ENCODE results near the gene GLDN. TPM values are rescaled to one million over a fixed set of nuclear protein-coding genes. Genes with fewer than 3 reads are reported as not detected.

The GLDN gene
- total and polyA plus RNA-seq, 4 experiments from 2014 or later: not detected

DNA sequence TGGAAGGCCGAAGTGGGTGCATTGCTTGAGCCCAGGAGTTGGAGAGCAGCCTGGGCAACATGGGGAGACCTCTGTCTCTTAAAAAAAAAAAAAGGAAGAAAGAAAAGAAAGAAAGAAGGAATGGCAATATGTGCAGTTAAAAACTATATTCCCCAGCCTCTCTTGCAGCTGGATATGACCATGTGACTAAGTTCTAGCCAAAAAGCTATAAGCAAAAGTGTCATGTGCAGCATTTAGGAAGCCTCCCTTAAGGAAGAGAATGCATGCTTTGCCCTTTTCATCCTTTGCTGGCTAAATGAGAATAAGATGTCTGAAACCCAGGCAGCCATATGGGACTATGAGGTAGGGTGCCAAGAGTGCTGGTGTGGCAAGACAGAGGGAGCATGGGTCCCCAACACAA, 24.8 kb upstream of the GLDN start:
- no peak overlapping the region for H3K27ac Mint-ChIP-seq
- POLR2A ChIA-PET (ENCODE audit: partially characterized antibody): no interaction called here
- Histone ChIP-seq H3K4me3 (ENCODE audit: low read length in 2 of 2) (no peak overlapping the region), H3K36me3 (ENCODE audit: insufficient read depth, low read length) (no peaks in the 10 kb centered on the region), H3K27me3 (ENCODE audit: insufficient read depth, low read length) (no peaks in the 10 kb centered on the region), H3K9me3 (ENCODE audit: control insufficient read depth in 1 of 2, low read length in 2 of 2) (no peaks in the 10 kb centered on the region), H3K27ac (ENCODE audit: low read depth, low read length) (no peak overlapping the region), H3K4me1 (ENCODE audit: insufficient read depth, low read length) (no peaks in the 10 kb centered on the region)
- CTCF ChIA-PET (ENCODE audit: partially characterized antibody): no interaction called here
- H3K4me1 Mint-ChIP-seq: no peaks in the 10 kb centered on the region
- no peak for DNase-seq
- H3K27me3 Mint-ChIP-seq: peaks cover 0 to 2% of the 10 kb centered on the region in 2 donors
- intact Hi-C loops (cut with micrococcal nuclease): no loop called here
- H3K4me3 Mint-ChIP-seq: no peak overlapping the region
- H3K9me3 Mint-ChIP-seq: peaks cover 0 to 2% (median 0%) of the 10 kb centered on the region in 8 donors
- no peaks in the 10 kb centered on the region for H3K36me3 Mint-ChIP-seq

DNA sequence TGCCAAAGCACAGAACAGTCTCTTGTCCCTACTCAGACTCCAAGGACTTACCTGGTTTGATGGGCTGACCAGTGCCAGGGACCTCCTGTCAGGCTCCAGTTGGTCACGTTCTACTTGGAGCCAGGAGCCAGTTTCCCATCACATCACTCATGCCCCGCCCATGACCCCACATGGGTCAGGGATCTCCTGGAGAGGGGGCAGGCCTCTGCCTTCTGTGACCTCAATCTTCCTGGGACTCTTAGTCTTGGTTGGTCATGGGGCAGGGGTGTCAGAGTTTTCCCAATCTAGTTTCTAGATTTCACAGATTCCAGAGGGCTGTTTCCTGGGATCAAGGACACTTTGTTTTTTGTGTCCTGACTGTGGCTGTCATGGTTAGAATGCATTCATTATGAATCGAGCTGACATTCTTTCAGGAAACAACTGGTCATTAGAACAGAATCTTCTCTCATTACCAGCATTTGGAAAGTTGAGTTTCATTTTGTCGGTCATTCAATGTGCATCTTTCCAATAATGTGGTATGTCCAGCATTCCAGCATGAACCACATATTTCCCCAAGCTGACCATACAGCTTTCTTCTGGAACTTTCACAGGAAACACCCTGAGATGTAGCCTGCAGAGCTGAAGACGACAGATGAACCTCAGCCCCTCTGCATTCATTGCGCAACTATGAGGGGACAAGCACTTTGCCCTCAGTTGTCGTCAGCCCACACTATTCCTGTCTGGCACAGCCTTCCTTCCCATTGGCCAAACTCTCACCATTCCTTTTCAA, 22.9 kb upstream of the GLDN start:
- POLR2A ChIA-PET (ENCODE audit: partially characterized antibody): no interaction called here
- no peak overlapping the region for H3K27ac ChIP-seq (ENCODE audit: low read depth, low read length)

GRCh38 chr15:51319539-51319938, 21.9 kb upstream of the GLDN start:
- ChIA-PET CTCF (ENCODE audit: partially characterized antibody) (no interaction called here), POLR2A (ENCODE audit: partially characterized antibody) (no interaction called here)
- intact Hi-C loops (cut with micrococcal nuclease): no loop called here
- Mint-ChIP-seq H3K27me3 (peaks cover 0 to 2% of the 10 kb centered on the region in 2 donors), H3K27ac (no peak overlapping the region), H3K36me3 (no peaks in the 10 kb centered on the region), H3K9me3 (peaks cover 0 to 2% (median 0%) of the 10 kb centered on the region in 8 donors), H3K4me3 (no peak overlapping the region), H3K4me1 (no peaks in the 10 kb centered on the region)
- Histone ChIP-seq H3K27ac (ENCODE audit: low read depth, low read length) (no peak overlapping the region), H3K36me3 (ENCODE audit: insufficient read depth, low read length) (no peaks in the 10 kb centered on the region), H3K4me1 (ENCODE audit: insufficient read depth, low read length) (no peaks in the 10 kb centered on the region), H3K9me3 (ENCODE audit: control insufficient read depth in 1 of 2, low read length in 2 of 2) (no peaks in the 10 kb centered on the region), H3K27me3 (ENCODE audit: insufficient read depth, low read length) (no peaks in the 10 kb centered on the region), H3K4me3 (ENCODE audit: low read length in 2 of 2) (no peak overlapping the region)
- DNase-seq: no peak

More for the DNA sequence above, 22.9 kb upstream of the GLDN start:
- Mint-ChIP-seq H3K27ac (no peak overlapping the region), H3K27me3 (peaks cover 0 to 2% of the 10 kb centered on the region in 2 donors), H3K9me3 (peaks cover 0 to 2% (median 0%) of the 10 kb centered on the region in 8 donors), H3K4me3 (no peak overlapping the region), H3K36me3 (no peaks in the 10 kb centered on the region), H3K4me1 (no peaks in the 10 kb centered on the region)
- H3K36me3 ChIP-seq (ENCODE audit: insufficient read depth, low read length): no peaks in the 10 kb centered on the region
- intact Hi-C loops (cut with micrococcal nuclease): no loop called here
- no peaks in the 10 kb centered on the region for H3K9me3 ChIP-seq (ENCODE audit: control insufficient read depth in 1 of 2, low read length in 2 of 2)
- no peak overlapping the region for H3K4me3 ChIP-seq (ENCODE audit: low read length in 2 of 2)
- CTCF ChIA-PET (ENCODE audit: partially characterized antibody): no interaction called here
- no peaks in the 10 kb centered on the region for H3K27me3 ChIP-seq (ENCODE audit: insufficient read depth, low read length)
- no peak for DNase-seq
- H3K4me1 ChIP-seq (ENCODE audit: insufficient read depth, low read length): no peaks in the 10 kb centered on the region

- H3K9me3 Mint-ChIP-seq: peaks cover 0 to 2% (median 0%) of the 10 kb centered on the region in 8 donors
- CTCF ChIA-PET (ENCODE audit: partially characterized antibody): no interaction called here
Observed at GRCh38 chr15:51320843-51321242, 20.6 kb upstream of the GLDN start.

DNA sequence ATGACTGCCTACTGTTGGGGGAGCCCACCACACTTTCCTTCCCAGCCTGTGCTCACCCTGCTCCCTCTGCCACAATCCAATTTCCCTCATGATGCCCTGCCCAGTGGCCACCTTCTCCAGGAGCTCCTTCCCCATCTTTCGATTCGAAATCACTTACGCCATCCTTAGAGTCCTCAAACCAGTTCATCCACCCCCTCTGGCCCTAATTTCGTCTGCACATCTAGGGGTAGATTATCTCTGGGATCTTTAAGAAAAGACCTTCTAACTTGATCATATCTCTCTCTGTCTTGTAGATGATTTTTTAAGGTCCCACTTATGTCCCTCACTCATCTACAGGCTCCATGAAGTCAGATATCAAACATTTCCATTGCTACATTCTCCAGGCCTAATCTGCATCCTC, 20.1 kb upstream of the GLDN start:
- Histone ChIP-seq H3K27ac (ENCODE audit: low read depth, low read length) (no peak overlapping the region), H3K4me1 (ENCODE audit: insufficient read depth, low read length) (no peaks in the 10 kb centered on the region), H3K27me3 (ENCODE audit: insufficient read depth, low read length) (no peaks in the 10 kb centered on the region), H3K36me3 (ENCODE audit: insufficient read depth, low read length) (no peaks in the 10 kb centered on the region), H3K9me3 (ENCODE audit: control insufficient read depth in 1 of 2, low read length in 2 of 2) (no peaks in the 10 kb centered on the region), H3K4me3 (ENCODE audit: low read length in 2 of 2) (no peak overlapping the region)
- peaks cover 0 to 2% (median 0%) of the 10 kb centered on the region in 8 donors for H3K9me3 Mint-ChIP-seq
- ChIA-PET CTCF (ENCODE audit: partially characterized antibody) (no interaction called here), POLR2A (ENCODE audit: partially characterized antibody) (no interaction called here)
- H3K27me3 Mint-ChIP-seq: peaks cover 0 to 2% of the 10 kb centered on the region in 2 donors
- H3K4me3 Mint-ChIP-seq: no peak overlapping the region
- intact Hi-C loops (cut with micrococcal nuclease): no loop called here
- H3K4me1 Mint-ChIP-seq: no peaks in the 10 kb centered on the region
- DNase-seq: no peak
- H3K36me3 Mint-ChIP-seq: no peaks in the 10 kb centered on the region
- H3K27ac Mint-ChIP-seq: no peak overlapping the region

More at GRCh38 chr15:51320843-51321242, 20.6 kb upstream of the GLDN start:
- Histone ChIP-seq H3K9me3 (ENCODE audit: control insufficient read depth in 1 of 2, low read length in 2 of 2) (no peaks in the 10 kb centered on the region), H3K36me3 (ENCODE audit: insufficient read depth, low read length) (no peaks in the 10 kb centered on the region), H3K4me3 (ENCODE audit: low read length in 2 of 2) (no peak overlapping the region), H3K27ac (ENCODE audit: low read depth, low read length) (no peak overlapping the region), H3K4me1 (ENCODE audit: insufficient read depth, low read length) (no peaks in the 10 kb centered on the region), H3K27me3 (ENCODE audit: insufficient read depth, low read length) (no peaks in the 10 kb centered on the region)
- intact Hi-C loops (cut with micrococcal nuclease): no loop called here
- Mint-ChIP-seq H3K27ac (no peak overlapping the region), H3K36me3 (no peaks in the 10 kb centered on the region), H3K4me3 (no peak overlapping the region), H3K27me3 (peaks cover 0 to 2% of the 10 kb centered on the region in 2 donors), H3K4me1 (no peaks in the 10 kb centered on the region)
- DNase-seq: no peak
- POLR2A ChIA-PET (ENCODE audit: partially characterized antibody): no interaction called here

DNA sequence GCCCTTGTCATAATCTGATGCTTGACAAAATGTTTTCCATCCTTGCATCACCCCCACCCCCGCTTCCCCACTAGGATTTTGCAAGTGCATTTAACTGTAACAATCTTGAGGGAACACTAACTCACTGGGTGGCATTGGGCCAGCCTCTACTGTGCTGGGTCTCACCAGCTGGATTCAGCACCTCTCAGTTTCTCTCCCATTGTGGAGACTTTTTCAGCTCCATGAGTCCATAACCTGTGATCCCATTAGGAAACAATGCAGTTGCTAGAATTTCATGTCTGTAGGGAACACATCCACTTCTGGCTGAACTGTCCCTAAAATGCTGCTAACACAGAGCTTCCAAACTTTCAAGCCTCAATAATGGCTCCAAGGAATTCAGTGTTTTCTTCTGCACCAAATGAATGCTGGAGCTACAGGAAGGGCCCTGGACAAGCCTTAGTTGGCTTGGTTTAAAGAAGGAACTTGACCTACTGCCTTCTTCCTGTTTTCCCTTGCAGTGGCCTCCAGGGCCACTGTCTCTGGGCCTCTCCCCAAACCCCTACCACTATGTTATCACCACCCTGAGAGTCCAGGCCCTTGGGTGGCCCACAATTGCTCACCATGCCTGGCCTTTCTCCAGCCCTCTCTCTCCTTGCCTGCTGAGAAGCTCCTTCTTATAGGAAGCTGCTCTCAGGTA, 18.7 kb upstream of the GLDN start:
- H3K9me3 ChIP-seq (ENCODE audit: control insufficient read depth in 1 of 2, low read length in 2 of 2): no peaks in the 10 kb centered on the region
- H3K9me3 Mint-ChIP-seq: peaks cover 0 to 2% (median 0%) of the 10 kb centered on the region in 8 donors
- ChIA-PET CTCF (ENCODE audit: partially characterized antibody) (no interaction called here), POLR2A (ENCODE audit: partially characterized antibody) (no interaction called here)
- intact Hi-C loops (cut with micrococcal nuclease): no loop called here
- no peaks in the 10 kb centered on the region for H3K4me1 ChIP-seq (ENCODE audit: insufficient read depth, low read length)
- H3K36me3 Mint-ChIP-seq: no peaks in the 10 kb centered on the region
- H3K4me3 ChIP-seq (ENCODE audit: low read length in 2 of 2): no peak overlapping the region
- no peaks in the 10 kb centered on the region for H3K27me3 ChIP-seq (ENCODE audit: insufficient read depth, low read length)
- no peak overlapping the region for H3K4me3 Mint-ChIP-seq
- H3K27ac Mint-ChIP-seq: no peak overlapping the region
- no peak for DNase-seq
- no peak overlapping the region for H3K27ac ChIP-seq (ENCODE audit: low read depth, low read length)
- H3K27me3 Mint-ChIP-seq: peaks cover 0 to 2% of the 10 kb centered on the region in 2 donors
- no peaks in the 10 kb centered on the region for H3K4me1 Mint-ChIP-seq
- no peaks in the 10 kb centered on the region for H3K36me3 ChIP-seq (ENCODE audit: insufficient read depth, low read length)

DNA sequence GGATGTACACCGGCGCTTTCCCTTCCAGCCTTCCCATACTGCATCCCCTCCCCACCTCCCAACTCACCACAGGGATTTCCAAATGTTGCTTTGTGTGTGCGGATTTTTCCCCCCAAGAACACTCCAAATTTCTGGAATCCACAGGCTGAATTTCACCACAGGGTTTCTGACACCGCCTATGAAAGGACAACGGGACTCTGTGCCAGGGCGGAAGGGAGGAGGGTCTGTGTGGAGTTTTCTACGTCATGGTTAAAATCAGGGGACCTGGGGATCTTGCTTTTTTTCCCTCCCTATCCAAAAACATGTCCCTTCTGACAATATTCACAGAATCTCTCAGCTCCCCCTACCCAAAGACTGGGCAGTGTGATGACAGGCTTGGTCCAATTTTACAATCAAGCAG, 17.7 kb upstream of the GLDN start:
- H3K27me3 ChIP-seq (ENCODE audit: insufficient read depth, low read length): no peaks in the 10 kb centered on the region
- no peaks in the 10 kb centered on the region for H3K36me3 Mint-ChIP-seq
- H3K36me3 ChIP-seq (ENCODE audit: insufficient read depth, low read length): no peaks in the 10 kb centered on the region
- CTCF ChIA-PET (ENCODE audit: partially characterized antibody): no interaction called here
- peaks cover 0 to 2% of the 10 kb centered on the region in 2 donors for H3K27me3 Mint-ChIP-seq
- H3K27ac Mint-ChIP-seq: no peak overlapping the region
- H3K4me1 ChIP-seq (ENCODE audit: insufficient read depth, low read length): no peaks in the 10 kb centered on the region
- no peaks in the 10 kb centered on the region for H3K4me1 Mint-ChIP-seq
- no peak overlapping the region for H3K4me3 Mint-ChIP-seq
- peaks cover 0 to 2% (median 0%) of the 10 kb centered on the region in 8 donors for H3K9me3 Mint-ChIP-seq
- POLR2A ChIA-PET (ENCODE audit: partially characterized antibody): no interaction called here
- DNase-seq: no peak
- H3K4me3 ChIP-seq (ENCODE audit: low read length in 2 of 2): no peak overlapping the region
- H3K27ac ChIP-seq (ENCODE audit: low read depth, low read length): no peak overlapping the region
- intact Hi-C loops (cut with micrococcal nuclease): no loop called here
- no peaks in the 10 kb centered on the region for H3K9me3 ChIP-seq (ENCODE audit: control insufficient read depth in 1 of 2, low read length in 2 of 2)
